HepG2 (cell line): ENCODE data around the gene LOXL4. TPM values are rescaled to one million over a fixed set of nuclear protein-coding genes. Genes with fewer than 3 reads are reported as not detected.

Source experiments
- AGO2 ChIP-seq: fragments of 200-400 bp; formaldehyde crosslinking; optimal IDR thresholded peaks from 2 replicates; pipeline ENCODE3; 2017; ENCODE audit warnings: mild to moderate bottlenecking, low read depth, low read length, moderate library complexity
- FOXA1 ChIP-seq, 2 experiments: fragments of 450-650 bp in 1 of 2; sonication (generic) in 1 of 2; formaldehyde crosslinking in 1 of 2; IDR thresholded peaks; 2 replicates each; pipeline versions ENCODE4 v1.4.0 to v1.6.1; 2016 to 2020; ENCODE audit warnings: missing genetic modification reagents in 1 of 2
- KLF9 ChIP-seq: IDR thresholded peaks from 2 replicates; pipeline ENCODE4 v1.6.1; 2016; ENCODE audit warnings: low read depth
- MBD4 ChIP-seq: IDR thresholded peaks from 2 replicates; pipeline ENCODE4 v1.6.1; 2012; ENCODE audit warnings: low read length, inconsistent platforms, borderline replicate concordance
- PHF21A ChIP-seq: sonication (generic); formaldehyde crosslinking; IDR thresholded peaks from 2 replicates; pipeline ENCODE4 v1.5.0; 2020; ENCODE audit warnings: mild to moderate bottlenecking, missing genetic modification reagents
- RORA ChIP-seq: sonication (generic); formaldehyde crosslinking; IDR thresholded peaks from 2 replicates; pipeline ENCODE4 v1.5.0; 2020; ENCODE audit warnings: mild to moderate bottlenecking, missing genetic modification reagents, moderate library complexity
- SAP130 ChIP-seq: IDR thresholded peaks from 2 replicates; pipeline ENCODE4 v1.6.1; 2016; ENCODE audit warnings: low read depth
- SMAD3 ChIP-seq: sonication (generic); formaldehyde crosslinking; IDR thresholded peaks from 2 replicates; pipeline ENCODE4 v1.4.0; 2020; ENCODE audit warnings: missing genetic modification reagents
- ZBTB38 ChIP-seq: sonication (generic); formaldehyde crosslinking; IDR thresholded peaks from 2 replicates; pipeline ENCODE4 v1.5.1; 2020; ENCODE audit warnings: mild to moderate bottlenecking, missing genetic modification reagents
- ZNF12 ChIP-seq: sonication (generic); formaldehyde crosslinking; IDR thresholded peaks from 2 replicates; pipeline ENCODE4 v1.5.0; 2020; ENCODE audit warnings: missing genetic modification reagents
- ZNF3 ChIP-seq: IDR thresholded peaks from 2 replicates; pipeline ENCODE4 v1.7.0; 2017; ENCODE audit warnings: inconsistent platforms
- ZNF335 ChIP-seq: sonication (generic); formaldehyde crosslinking; IDR thresholded peaks from 2 replicates; pipeline ENCODE4 v1.4.0; 2020; ENCODE audit warnings: missing genetic modification reagents
- ZNF468 ChIP-seq: sonication (generic); formaldehyde crosslinking; IDR thresholded peaks from 2 replicates; pipeline ENCODE4 v1.8.0; 2022; ENCODE audit warnings: mild to moderate bottlenecking, moderate library complexity, missing genetic modification reagents
- ZNF598 ChIP-seq: sonication (generic); formaldehyde crosslinking; IDR thresholded peaks from 2 replicates; pipeline ENCODE4 v1.5.1; 2020; ENCODE audit warnings: mild to moderate bottlenecking, missing genetic modification reagents, borderline replicate concordance
- ZNF703 ChIP-seq: sonication (generic); formaldehyde crosslinking; IDR thresholded peaks from 2 replicates; pipeline ENCODE4 v1.5.1; 2020; ENCODE audit warnings: missing genetic modification reagents, mild to moderate bottlenecking, moderate library complexity, borderline replicate concordance
- ZNF879 ChIP-seq: sonication (generic); formaldehyde crosslinking; IDR thresholded peaks from 2 replicates; pipeline ENCODE4 v1.8.1; 2023; ENCODE audit warnings: missing genetic modification reagents
- ZSCAN30 ChIP-seq: sonication (generic); formaldehyde crosslinking; IDR thresholded peaks from 2 replicates; pipeline ENCODE4 v1.5.0; 2020; ENCODE audit warnings: mild to moderate bottlenecking, missing genetic modification reagents
- polyA plus RNA-seq, 8 experiments: library from polyadenylated mRNA; depleted of rRNA in 3 of 8; stranded (reverse) in 7 of 8; unstranded in 1 of 8; fragments of >200 nt; fragmentation: Illumina TruSeq in 4 of 8; extraction: Trizol in 4 of 8; gene quantifications; 2 replicates each; pipeline versions ENCODE4 v1.2.1 to v1.2.3, GENCODE V29; 2011 to 2016; ENCODE audit warnings: low read depth in 4 of 8, missing spikeins in 1 of 8, mixed read lengths in 1 of 8; ENCODE audit not compliant: insufficient read depth in 1 of 8
- total RNA-seq, 5 experiments: library from RNA; depleted of rRNA; stranded (reverse); fragments of >200 nt; fragmentation: Illumina TruSeq; extraction: Trizol; gene quantifications; 2 replicates each; pipeline ENCODE4 v1.2.3, GENCODE V29; 2016; ENCODE audit warnings: low read depth in 1 of 5
- TF ChIP-seq, protein P1 (sequence below): sonication (generic); formaldehyde crosslinking; IDR thresholded peaks from 2 replicates; pipeline ENCODE4 v1.5.0; 2020; ENCODE audit warnings: missing genetic modification reagents
- TF ChIP-seq, protein P2 (sequence below): sonication (generic); formaldehyde crosslinking; IDR thresholded peaks from 2 replicates; pipeline ENCODE4 v1.4.0; 2020; ENCODE audit warnings: missing genetic modification reagents, low read depth, mild to moderate bottlenecking, borderline replicate concordance
- TF ChIP-seq, protein P3 (sequence below): sonication (generic); formaldehyde crosslinking; IDR thresholded peaks from 2 replicates; pipeline ENCODE4 v1.8.0; 2022; ENCODE audit warnings: low read depth, missing genetic modification reagents
- TF ChIP-seq, protein P4 (sequence below): IDR thresholded peaks from 2 replicates; pipeline ENCODE4 v1.6.1; 2016; ENCODE audit warnings: missing compliant biosample characterization, missing genetic modification reagents, borderline replicate concordance
- TF ChIP-seq, protein P5 (sequence below): sonication (generic); formaldehyde crosslinking; IDR thresholded peaks from 2 replicates; pipeline ENCODE4; 2020; ENCODE audit warnings: missing genetic modification reagents, mild to moderate bottlenecking, borderline replicate concordance

Gene LOXL4
- total and polyA plus RNA-seq, 2 of the 13 experiments (the other 11 are each of a cell fraction or from before 2014, with no cell fraction given): 8.8 to 21.1 TPM

DNA sequence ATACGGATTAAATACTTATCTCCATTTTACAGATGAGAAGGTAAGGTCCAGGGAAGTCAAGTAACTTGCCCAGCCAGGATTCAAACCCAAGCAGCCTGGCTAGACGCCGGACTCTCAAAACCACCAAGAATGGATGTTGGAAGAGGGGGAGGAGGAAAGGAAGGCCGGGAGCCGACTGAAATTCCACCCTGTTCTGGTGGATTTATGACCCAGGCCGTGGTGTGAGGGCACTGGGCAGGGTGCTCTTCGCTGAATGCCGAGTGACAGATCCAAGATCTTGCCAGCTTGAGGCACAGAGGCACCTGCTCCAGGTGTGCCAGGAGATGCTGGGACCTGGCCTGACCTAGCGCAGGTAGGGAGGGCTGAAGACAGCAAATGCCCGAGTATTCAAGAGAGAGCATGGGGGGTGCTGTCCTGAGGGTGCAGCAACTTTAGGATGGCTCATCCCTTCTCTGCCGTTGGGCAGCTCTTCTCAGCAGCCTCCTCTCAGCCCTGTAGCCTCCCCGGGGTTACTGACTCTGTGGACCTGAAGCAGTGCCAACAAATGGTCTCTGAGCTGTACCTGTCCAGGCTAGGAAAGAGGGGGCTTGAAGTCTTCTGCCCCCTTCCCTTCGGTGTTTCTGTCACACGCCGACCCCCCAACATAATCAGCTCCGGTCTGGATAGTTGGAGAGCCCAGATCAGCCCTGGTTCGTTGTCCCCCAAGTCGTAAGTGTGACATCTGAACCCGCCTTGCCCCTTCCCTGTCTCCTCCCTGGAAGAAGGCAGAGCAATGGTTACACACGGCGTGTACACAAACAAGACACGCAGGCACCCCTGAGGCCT lies 713 bp downstream of the LOXL4 start (continued):
- TF ChIP-seq, protein P1, sequence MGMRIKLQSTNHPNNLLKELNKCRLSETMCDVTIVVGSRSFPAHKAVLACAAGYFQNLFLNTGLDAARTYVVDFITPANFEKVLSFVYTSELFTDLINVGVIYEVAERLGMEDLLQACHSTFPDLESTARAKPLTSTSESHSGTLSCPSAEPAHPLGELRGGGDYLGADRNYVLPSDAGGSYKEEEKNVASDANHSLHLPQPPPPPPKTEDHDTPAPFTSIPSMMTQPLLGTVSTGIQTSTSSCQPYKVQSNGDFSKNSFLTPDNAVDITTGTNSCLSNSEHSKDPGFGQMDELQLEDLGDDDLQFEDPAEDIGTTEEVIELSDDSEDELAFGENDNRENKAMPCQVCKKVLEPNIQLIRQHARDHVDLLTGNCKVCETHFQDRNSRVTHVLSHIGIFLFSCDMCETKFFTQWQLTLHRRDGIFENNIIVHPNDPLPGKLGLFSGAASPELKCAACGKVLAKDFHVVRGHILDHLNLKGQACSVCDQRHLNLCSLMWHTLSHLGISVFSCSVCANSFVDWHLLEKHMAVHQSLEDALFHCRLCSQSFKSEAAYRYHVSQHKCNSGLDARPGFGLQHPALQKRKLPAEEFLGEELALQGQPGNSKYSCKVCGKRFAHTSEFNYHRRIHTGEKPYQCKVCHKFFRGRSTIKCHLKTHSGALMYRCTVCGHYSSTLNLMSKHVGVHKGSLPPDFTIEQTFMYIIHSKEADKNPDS (CRISPR knock-in tag): no peak
- TF ChIP-seq KLF9 (CRISPR knock-in tag) (no peak), ZNF12 (CRISPR knock-in tag) (no peak), ZNF3 (CRISPR knock-in tag) (no peak), RORA (no peak), SAP130 (peak; percentile 54; the same call in 1 of the 2 replicates), ZBTB38 (CRISPR knock-in tag) (no peak), ZNF598 (CRISPR knock-in tag) (0 out of 2 replicates have a peak, but pooled peaks have one; percentile 32), ZSCAN30 (CRISPR knock-in tag) (no peak), SMAD3 (CRISPR knock-in tag) (no peak), FOXA1 (IDR thresholded peaks at IDR 0.05) (no peak), FOXA1 (CRISPR knock-in tag; IDR thresholded peaks at IDR 0.05) (peak; percentile 72), ZNF468 (CRISPR knock-in tag) (no peak), MBD4 (no peak), ZNF335 (CRISPR knock-in tag) (no peak), AGO2 (no peak), ZNF879 (CRISPR knock-in tag) (no peak), ZNF703 (CRISPR knock-in tag) (0 out of 2 replicates have a peak, but pooled peaks have one; percentile 35), PHF21A (CRISPR knock-in tag) (peak; percentile 38; the same call in 1 of the 2 replicates)
- TF ChIP-seq, protein P2, sequence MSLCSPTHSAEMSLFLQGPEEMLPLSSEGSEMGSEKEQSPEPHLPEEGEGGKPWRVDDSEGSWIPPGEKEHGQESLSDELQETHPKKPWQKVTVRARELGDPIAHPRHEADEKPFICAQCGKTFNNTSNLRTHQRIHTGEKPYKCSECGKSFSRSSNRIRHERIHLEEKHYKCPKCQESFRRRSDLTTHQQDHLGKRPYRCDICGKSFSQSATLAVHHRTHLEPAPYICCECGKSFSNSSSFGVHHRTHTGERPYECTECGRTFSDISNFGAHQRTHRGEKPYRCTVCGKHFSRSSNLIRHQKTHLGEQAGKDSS (CRISPR knock-in tag): no peak; the same call in 1 of the 2 replicates
- TF ChIP-seq, protein P3, sequence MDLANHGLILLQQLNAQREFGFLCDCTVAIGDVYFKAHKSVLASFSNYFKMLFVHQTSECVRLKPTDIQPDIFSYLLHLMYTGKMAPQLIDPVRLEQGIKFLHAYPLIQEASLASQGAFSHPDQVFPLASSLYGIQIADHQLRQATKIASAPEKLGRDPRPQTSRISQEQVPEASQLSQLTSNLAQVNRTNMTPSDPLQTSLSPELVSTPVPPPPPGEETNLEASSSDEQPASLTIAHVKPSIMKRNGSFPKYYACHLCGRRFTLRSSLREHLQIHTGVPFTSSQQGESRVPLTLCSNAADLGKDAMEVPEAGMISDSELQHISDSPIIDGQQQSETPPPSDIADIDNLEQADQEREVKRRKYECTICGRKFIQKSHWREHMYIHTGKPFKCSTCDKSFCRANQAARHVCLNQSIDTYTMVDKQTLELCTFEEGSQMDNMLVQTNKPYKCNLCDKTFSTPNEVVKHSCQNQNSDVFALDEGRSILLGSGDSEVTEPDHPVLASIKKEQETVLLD (CRISPR knock-in tag): no peak
- TF ChIP-seq, protein P4, sequence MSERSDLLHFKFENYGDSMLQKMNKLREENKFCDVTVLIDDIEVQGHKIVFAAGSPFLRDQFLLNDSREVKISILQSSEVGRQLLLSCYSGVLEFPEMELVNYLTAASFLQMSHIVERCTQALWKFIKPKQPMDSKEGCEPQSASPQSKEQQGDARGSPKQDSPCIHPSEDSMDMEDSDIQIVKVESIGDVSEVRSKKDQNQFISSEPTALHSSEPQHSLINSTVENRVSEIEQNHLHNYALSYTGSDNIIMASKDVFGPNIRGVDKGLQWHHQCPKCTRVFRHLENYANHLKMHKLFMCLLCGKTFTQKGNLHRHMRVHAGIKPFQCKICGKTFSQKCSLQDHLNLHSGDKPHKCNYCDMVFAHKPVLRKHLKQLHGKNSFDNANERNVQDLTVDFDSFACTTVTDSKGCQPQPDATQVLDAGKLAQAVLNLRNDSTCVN (CRISPR knock-in tag): no peak
- TF ChIP-seq, protein P5, sequence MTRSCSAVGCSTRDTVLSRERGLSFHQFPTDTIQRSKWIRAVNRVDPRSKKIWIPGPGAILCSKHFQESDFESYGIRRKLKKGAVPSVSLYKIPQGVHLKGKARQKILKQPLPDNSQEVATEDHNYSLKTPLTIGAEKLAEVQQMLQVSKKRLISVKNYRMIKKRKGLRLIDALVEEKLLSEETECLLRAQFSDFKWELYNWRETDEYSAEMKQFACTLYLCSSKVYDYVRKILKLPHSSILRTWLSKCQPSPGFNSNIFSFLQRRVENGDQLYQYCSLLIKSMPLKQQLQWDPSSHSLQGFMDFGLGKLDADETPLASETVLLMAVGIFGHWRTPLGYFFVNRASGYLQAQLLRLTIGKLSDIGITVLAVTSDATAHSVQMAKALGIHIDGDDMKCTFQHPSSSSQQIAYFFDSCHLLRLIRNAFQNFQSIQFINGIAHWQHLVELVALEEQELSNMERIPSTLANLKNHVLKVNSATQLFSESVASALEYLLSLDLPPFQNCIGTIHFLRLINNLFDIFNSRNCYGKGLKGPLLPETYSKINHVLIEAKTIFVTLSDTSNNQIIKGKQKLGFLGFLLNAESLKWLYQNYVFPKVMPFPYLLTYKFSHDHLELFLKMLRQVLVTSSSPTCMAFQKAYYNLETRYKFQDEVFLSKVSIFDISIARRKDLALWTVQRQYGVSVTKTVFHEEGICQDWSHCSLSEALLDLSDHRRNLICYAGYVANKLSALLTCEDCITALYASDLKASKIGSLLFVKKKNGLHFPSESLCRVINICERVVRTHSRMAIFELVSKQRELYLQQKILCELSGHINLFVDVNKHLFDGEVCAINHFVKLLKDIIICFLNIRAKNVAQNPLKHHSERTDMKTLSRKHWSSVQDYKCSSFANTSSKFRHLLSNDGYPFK: no peak
